CD4-positive, alpha-beta memory T cell (primary cell): ENCODE results near the gene ABCA13. TPM values are rescaled to one million over a fixed set of nuclear protein-coding genes. Genes with fewer than 3 reads are reported as not detected.
"Not testable (repeated sequence)": the region's sequence is repeated elsewhere in the genome, so short reads cannot be mapped to it uniquely, and the experiment has no call there.

Experiments used
- CTCF ChIA-PET: fragments of 350-600 bp; sonication (Branson Sonifier 250); formaldehyde crosslinking; loops from one replicate; lab custom pipeline; 2021; ENCODE audit warnings: inconsistent platforms; ENCODE audit not compliant: partially characterized antibody; lab: Charles Lee
- POLR2A ChIA-PET: fragments of 350-600 bp; sonication (Branson Sonifier 250); formaldehyde crosslinking; loops from one replicate; lab custom pipeline; 2021; ENCODE audit not compliant: partially characterized antibody; lab: Charles Lee
- DNase-seq, 5 donors: peaks; one replicate each; pipeline versions ENCODE4 v3.0.0 to v3.0.0-alpha.2; 2020 to 2022; ENCODE audit warnings: mixed read lengths in 1 of 5
- H3K27ac ChIP-seq: one replicate; pipeline ENCODE4 v1.7.0; 2013; ENCODE audit warnings: low read depth, low read length
- H3K27me3 ChIP-seq: 2 replicates; pipeline ENCODE4 v1.7.0; 2013; ENCODE audit warnings: mild to moderate bottlenecking, low read length, moderate library complexity; ENCODE audit not compliant: insufficient read depth
- H3K36me3 ChIP-seq: 2 replicates; pipeline ENCODE4 v1.7.0; 2013; ENCODE audit warnings: mild to moderate bottlenecking, low read length, moderate library complexity; ENCODE audit not compliant: insufficient read depth
- H3K4me1 ChIP-seq: 2 replicates; pipeline ENCODE4 v1.7.0; 2013; ENCODE audit warnings: mild to moderate bottlenecking, low read length, moderate library complexity; ENCODE audit not compliant: insufficient read depth
- H3K4me3 ChIP-seq, 2 donors: one replicate each; pipeline ENCODE4 v1.7.0; 2013; ENCODE audit warnings: low read length in 2 of 2, mild to moderate bottlenecking in 1 of 2
- H3K9me3 ChIP-seq, 2 donors: one replicate each; pipeline ENCODE4 v1.7.0; 2013; ENCODE audit warnings: low read length in 2 of 2, control low read depth in 1 of 2; ENCODE audit not compliant: control insufficient read depth in 1 of 2
- H3K27ac Mint-ChIP-seq, 7 donors: one replicate each; pipeline ENCODE4 v1.8.0; 2020 to 2021; ENCODE audit warnings: mixed read lengths in 7 of 7, mild to moderate bottlenecking in 6 of 7, inconsistent platforms in 3 of 7, moderate library complexity in 3 of 7
- H3K27me3 Mint-ChIP-seq, 2 donors: one replicate each; pipeline ENCODE4 v1.8.0; 2020 to 2021; ENCODE audit warnings: mixed read lengths in 2 of 2
- H3K36me3 Mint-ChIP-seq, 2 donors: one replicate each; pipeline ENCODE4 v1.8.0; 2020 to 2021; ENCODE audit warnings: mixed read lengths in 2 of 2, inconsistent platforms in 1 of 2, mild to moderate bottlenecking in 1 of 2
- H3K4me1 Mint-ChIP-seq, 4 donors: one replicate each; pipeline ENCODE4 v1.8.0; 2020 to 2021; ENCODE audit warnings: mixed read lengths in 4 of 4, mild to moderate bottlenecking in 1 of 4
- H3K4me3 Mint-ChIP-seq, 8 donors: one replicate each; pipeline ENCODE4 v1.8.0; 2020 to 2021; ENCODE audit warnings: mixed read lengths in 8 of 8, mild to moderate bottlenecking in 7 of 8, moderate library complexity in 6 of 8, inconsistent platforms in 3 of 8
- H3K9me3 Mint-ChIP-seq, 8 donors: one replicate each; pipeline ENCODE4 v1.8.0; 2020 to 2021; ENCODE audit warnings: mixed read lengths in 8 of 8, mild to moderate bottlenecking in 5 of 8, inconsistent platforms in 3 of 8, moderate library complexity in 1 of 8
- intact Hi-C: fragments of 100-400 bp; cut with micrococcal nuclease; formaldehyde crosslinking; loops from one replicate; pipeline ENCODE4 v1.15.1; 2023
- polyA plus RNA-seq, 2 donors: library from polyadenylated mRNA; unstranded; fragments of 300-500 nt; fragmentation: Illumina TruSeq; gene quantifications; one replicate each; pipeline ENCODE4 v1.2.3, GENCODE V29; 2021
- total RNA-seq, 2 experiments: library from RNA; stranded (reverse); gene quantifications; one replicate each; pipeline ENCODE4 v1.2.3, GENCODE V29; 2021

ABCA13 gene
- total and polyA plus RNA-seq, 4 experiments from 2014 or later, result not detected

- Histone ChIP-seq H3K27me3 (no peaks in the 10 kb centered on the region), H3K27ac (no peak overlapping the region), H3K4me3 (no peak overlapping the region), H3K36me3 (no peaks in the 10 kb centered on the region), H3K4me1 (no peaks in the 10 kb centered on the region), H3K9me3 (no peaks in the 10 kb centered on the region)
- peaks cover 0 to 5% (median under 1%) of the 10 kb centered on the region in 4 donors for H3K4me1 Mint-ChIP-seq
- H3K27ac Mint-ChIP-seq, result no peak overlapping the region
- H3K27me3 Mint-ChIP-seq, result peaks cover 2 to 4% of the 10 kb centered on the region in 2 donors
- H3K4me3 Mint-ChIP-seq, result no peak overlapping the region
- intact Hi-C loops, result no loop called here
- no peaks in the 10 kb centered on the region for H3K36me3 Mint-ChIP-seq
- H3K9me3 Mint-ChIP-seq, result peaks cover 0 to 15% (median 5%) of the 10 kb centered on the region in 8 donors
- no peak for DNase-seq
- ChIA-PET CTCF (interaction anchor here (1.3 kb wide), 1 partner anchor 18 kb away, joined by 3 read pairs; no protein-coding TSS in a partner anchor), POLR2A (no interaction called here)
These were observed 12.1 kb downstream of the ABCA13 start for GRCh38 chr7:48183370-48183743.

- Mint-ChIP-seq H3K9me3 (peaks cover 0 to 19% (median 5%) of the 10 kb centered on the region in 8 donors), H3K27ac (no peak overlapping the region), H3K27me3 (peaks cover 2 to 5% of the 10 kb centered on the region in 2 donors), H3K4me1 (peaks cover 0 to 5% (median under 1%) of the 10 kb centered on the region in 4 donors), H3K4me3 (no peak overlapping the region), H3K36me3 (no peaks in the 10 kb centered on the region)
- H3K9me3 ChIP-seq, result no peaks in the 10 kb centered on the region
- ChIA-PET POLR2A (no interaction called here), CTCF (no interaction called here)
- intact Hi-C loops, result no loop called here
- H3K4me3 ChIP-seq, result no peak overlapping the region
- no peaks in the 10 kb centered on the region for H3K36me3 ChIP-seq
- H3K4me1 ChIP-seq, result no peaks in the 10 kb centered on the region
- no peak overlapping the region for H3K27ac ChIP-seq
- H3K27me3 ChIP-seq, result no peaks in the 10 kb centered on the region
- no peak for DNase-seq
These were observed 12.7 kb downstream of the ABCA13 start for GRCh38 chr7:48183965-48184364.

DNA sequence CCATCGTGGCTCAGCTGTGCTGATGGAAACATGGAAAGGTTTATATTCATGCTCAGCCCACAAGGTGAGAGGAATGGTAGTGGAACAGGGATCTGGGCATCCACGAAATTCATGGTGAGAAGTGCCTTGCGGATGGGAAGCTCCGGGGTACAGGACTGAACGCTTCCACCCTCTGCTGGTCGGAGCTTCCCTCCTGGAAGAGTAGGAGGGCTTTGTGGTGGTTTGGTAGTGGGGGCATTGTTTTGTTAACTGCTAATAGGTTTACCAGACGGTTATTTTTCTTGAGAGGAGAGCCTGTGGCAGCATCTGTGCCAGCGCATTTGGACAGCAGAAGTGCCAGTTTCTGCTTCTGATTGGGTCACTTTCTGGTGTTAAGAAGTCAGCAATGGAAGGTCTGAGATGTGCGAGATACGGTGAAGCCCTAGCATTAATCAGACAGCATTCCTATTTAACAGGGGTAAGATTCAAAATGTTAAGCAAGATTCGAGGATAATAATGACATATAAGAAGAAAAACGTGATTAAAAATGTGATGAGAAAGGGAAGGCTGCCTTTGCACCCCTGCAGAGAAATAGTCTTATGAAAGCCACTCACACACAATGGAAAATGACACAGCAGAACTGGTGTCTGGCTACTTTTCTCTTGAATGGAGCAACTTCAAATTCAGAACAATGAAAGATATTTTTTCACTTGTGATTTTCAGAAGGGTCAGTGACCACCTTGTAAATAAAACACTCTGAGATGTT is 17.7 kb downstream of the ABCA13 start:
- Histone ChIP-seq H3K27ac (no peak overlapping the region), H3K27me3 (no peaks in the 10 kb centered on the region), H3K36me3 (no peaks in the 10 kb centered on the region), H3K9me3 (no peaks in the 10 kb centered on the region), H3K4me1 (no peaks in the 10 kb centered on the region), H3K4me3 (no peak overlapping the region)
- H3K36me3 Mint-ChIP-seq, result no peaks in the 10 kb centered on the region
- H3K9me3 Mint-ChIP-seq, result peaks cover 0 to 19% (median 5%) of the 10 kb centered on the region in 8 donors
- H3K4me3 Mint-ChIP-seq, result no peak overlapping the region
- H3K27me3 Mint-ChIP-seq, result peaks cover 0 to 5% of the 10 kb centered on the region in 2 donors
- DNase-seq, result no peak
- H3K4me1 Mint-ChIP-seq, result no peaks in the 10 kb centered on the region
- intact Hi-C loops, result no loop called here
- H3K27ac Mint-ChIP-seq, result no peak overlapping the region
- ChIA-PET POLR2A (no interaction called here), CTCF (no interaction called here)

GRCh38 chr7:48192996-48193395 is 21.7 kb downstream of the ABCA13 start:
- CTCF ChIA-PET, result no interaction called here

GRCh38 chr7:48193421-48193820 is 22.2 kb downstream of the ABCA13 start:
- H3K4me1 Mint-ChIP-seq, result no peaks in the 10 kb centered on the region
- no peak overlapping the region for H3K4me3 Mint-ChIP-seq
- Histone ChIP-seq H3K9me3 (no peaks in the 10 kb centered on the region), H3K27me3 (no peaks in the 10 kb centered on the region), H3K36me3 (no peaks in the 10 kb centered on the region), H3K4me1 (no peaks in the 10 kb centered on the region), H3K27ac (no peak overlapping the region), H3K4me3 (no peak overlapping the region)
- no peaks in the 10 kb centered on the region for H3K36me3 Mint-ChIP-seq
- DNase-seq, result no peak
- H3K27me3 Mint-ChIP-seq, result peaks cover 0 to under 1% of the 10 kb centered on the region in 2 donors
- CTCF ChIA-PET, result no interaction called here
- POLR2A ChIA-PET, result no interaction called here
- intact Hi-C loops, result no loop called here
- H3K9me3 Mint-ChIP-seq, result peaks cover 0 to 4% (median 0%) of the 10 kb centered on the region in 8 donors
- no peak overlapping the region for H3K27ac Mint-ChIP-seq

More at GRCh38 chr7:48192996-48193395, 21.7 kb downstream of the ABCA13 start:
- Histone ChIP-seq H3K4me3 (no peak overlapping the region), H3K4me1 (no peaks in the 10 kb centered on the region), H3K27ac (no peak overlapping the region), H3K9me3 (no peaks in the 10 kb centered on the region), H3K27me3 (no peaks in the 10 kb centered on the region), H3K36me3 (no peaks in the 10 kb centered on the region)
- Mint-ChIP-seq H3K36me3 (no peaks in the 10 kb centered on the region), H3K4me1 (no peaks in the 10 kb centered on the region), H3K27ac (no peak overlapping the region), H3K27me3 (peaks cover 0 to 5% of the 10 kb centered on the region in 2 donors), H3K4me3 (no peak overlapping the region), H3K9me3 (peaks cover 0 to 8% (median 2%) of the 10 kb centered on the region in 8 donors)
- intact Hi-C loops, result no loop called here
- POLR2A ChIA-PET, result no interaction called here
- DNase-seq, result no peak

GRCh38 chr7:48200946-48201589 is 29.8 kb downstream of the ABCA13 start:
- H3K27ac Mint-ChIP-seq, DNase-seq, H3K9me3 Mint-ChIP-seq, H3K4me1 ChIP-seq, H3K4me1 Mint-ChIP-seq, H3K4me3 ChIP-seq, H3K9me3 ChIP-seq, H3K27me3 ChIP-seq, intact Hi-C loops, CTCF ChIA-PET, H3K36me3 Mint-ChIP-seq, H3K36me3 ChIP-seq, H3K27me3 Mint-ChIP-seq, POLR2A ChIA-PET, H3K27ac ChIP-seq: not testable (repeated sequence)
- peak overlapping the region in 1 of 8 donors; percentile 30 for H3K4me3 Mint-ChIP-seq

DNA sequence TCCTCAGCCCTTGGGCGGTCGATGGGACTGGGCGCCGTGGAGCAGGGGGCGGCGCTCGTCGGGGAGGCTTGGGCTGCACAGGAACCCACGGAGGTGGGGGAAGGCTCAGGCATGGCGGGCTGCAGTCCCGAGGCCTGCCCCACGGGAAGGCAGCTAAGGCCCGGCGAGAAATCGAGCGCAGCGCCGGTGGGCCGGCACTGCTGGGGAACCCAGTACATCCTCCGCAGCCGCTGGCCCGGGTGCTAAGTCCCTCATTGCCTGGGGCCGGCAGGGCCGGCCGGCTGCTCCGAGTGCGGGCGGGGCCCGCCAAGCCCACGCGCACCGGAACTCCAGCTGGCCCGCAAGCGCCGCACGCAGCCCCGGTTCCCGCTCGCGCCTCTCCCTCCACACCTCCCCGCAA is 31.7 kb downstream of the ABCA13 start:
- H3K4me3 ChIP-seq, H3K27me3 ChIP-seq, H3K4me1 Mint-ChIP-seq, H3K9me3 ChIP-seq, H3K27ac ChIP-seq, H3K27ac Mint-ChIP-seq, H3K4me1 ChIP-seq, H3K27me3 Mint-ChIP-seq, intact Hi-C loops, H3K36me3 Mint-ChIP-seq, H3K9me3 Mint-ChIP-seq, CTCF ChIA-PET, DNase-seq, H3K4me3 Mint-ChIP-seq, POLR2A ChIA-PET, H3K36me3 ChIP-seq: not testable (repeated sequence)
